ENCODE measurements around the gene CKLF.

The CKLF gene, protein sequence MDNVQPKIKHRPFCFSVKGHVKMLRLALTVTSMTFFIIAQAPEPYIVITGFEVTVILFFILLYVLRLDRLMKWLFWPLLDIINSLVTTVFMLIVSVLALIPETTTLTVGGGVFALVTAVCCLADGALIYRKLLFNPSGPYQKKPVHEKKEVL

DNA sequence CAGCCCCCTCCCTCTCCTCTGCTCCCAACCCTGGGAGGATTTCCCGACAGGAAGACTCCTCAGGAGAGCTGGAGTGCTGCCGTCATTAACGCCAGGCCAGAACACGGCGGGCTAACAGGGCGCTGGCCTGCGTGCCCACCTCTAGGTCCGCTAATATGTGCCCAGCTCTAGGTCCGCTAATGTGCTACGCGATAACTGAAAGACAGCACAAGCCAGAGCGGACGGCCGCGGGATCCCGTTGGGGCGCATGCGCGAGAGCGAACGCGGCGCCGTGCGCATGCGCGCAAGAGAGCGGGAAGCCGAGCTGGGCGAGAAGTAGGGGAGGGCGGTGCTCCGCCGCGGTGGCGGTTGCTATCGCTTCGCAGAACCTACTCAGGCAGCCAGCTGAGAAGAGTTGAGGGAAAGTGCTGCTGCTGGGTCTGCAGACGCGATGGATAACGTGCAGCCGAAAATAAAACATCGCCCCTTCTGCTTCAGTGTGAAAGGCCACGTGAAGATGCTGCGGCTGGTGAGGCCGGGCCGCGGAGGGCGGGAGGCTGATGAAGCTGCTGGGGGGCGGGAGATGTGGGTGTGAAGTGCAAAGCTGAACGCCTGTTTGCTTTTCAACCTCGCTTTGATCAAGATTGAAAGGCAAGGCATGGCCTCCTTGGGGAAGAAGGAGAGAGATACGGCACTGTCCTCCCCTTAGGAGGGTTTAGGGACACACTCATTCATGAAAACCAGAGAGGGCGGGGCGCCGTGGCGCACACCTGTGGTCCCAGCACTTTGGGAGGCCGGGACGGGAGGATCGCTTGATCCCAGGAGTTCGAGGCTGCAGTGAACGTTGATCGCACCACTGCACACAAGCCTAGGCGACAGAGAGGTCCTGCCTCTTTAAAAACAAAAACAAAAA is at the start of gene CKLF:
Gene CKLF (plus strand): TSS at position 291 of the 892 bp plus-strand sequence. CDS start 140 bp downstream, at position 431.
- H3K4me1 Mint-ChIP-seq (ENCODE audit: low read depth): peaks cover 65% of the 10 kb centered on the region
- peak; percentile 95 for DNase-seq (ENCODE audit: low spot score)
- no peaks in the 10 kb centered on the region for H3K9me3 Mint-ChIP-seq
- peak within 1 kb of the TSS; percentile 98 for H3K4me3 Mint-ChIP-seq
- H3K36me3 Mint-ChIP-seq (ENCODE audit: low read depth): peaks cover 40% of the 10 kb centered on the region
- H3K27me3 Mint-ChIP-seq (ENCODE audit: low read depth): no peaks in the 10 kb centered on the region
- peak within 1 kb of the TSS; percentile 92 for H3K27ac Mint-ChIP-seq

DNA sequence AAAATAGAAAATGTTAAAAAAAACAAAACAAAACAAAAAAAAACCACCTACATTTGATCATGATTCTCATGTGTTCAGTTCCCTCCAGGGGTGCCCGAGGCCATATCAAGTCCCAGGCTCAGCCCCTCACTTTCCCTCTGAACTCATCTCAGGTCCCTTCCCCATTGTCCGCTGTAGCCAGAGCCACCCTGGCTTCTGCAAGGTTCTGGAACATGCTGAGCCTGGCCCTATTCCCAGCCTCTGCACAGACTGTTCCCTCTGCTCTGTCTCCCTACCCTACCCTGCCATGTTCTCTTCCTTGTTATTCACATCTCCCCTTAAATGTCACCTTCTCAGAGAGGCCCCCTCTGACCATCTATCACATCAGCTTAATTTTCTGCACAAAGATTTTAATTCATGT is 49.3 kb upstream of the CKLF start:
- no peak overlapping the region for H3K4me3 Mint-ChIP-seq
- H3K27ac Mint-ChIP-seq: no peak overlapping the region
- H3K36me3 Mint-ChIP-seq (ENCODE audit: low read depth): no peaks in the 10 kb centered on the region
- no peak for DNase-seq (ENCODE audit: low spot score)
- no peaks in the 10 kb centered on the region for H3K9me3 Mint-ChIP-seq
- peaks cover 10% of the 10 kb centered on the region for H3K27me3 Mint-ChIP-seq (ENCODE audit: low read depth)
- peaks cover 4% of the 10 kb centered on the region for H3K4me1 Mint-ChIP-seq (ENCODE audit: low read depth)

DNA sequence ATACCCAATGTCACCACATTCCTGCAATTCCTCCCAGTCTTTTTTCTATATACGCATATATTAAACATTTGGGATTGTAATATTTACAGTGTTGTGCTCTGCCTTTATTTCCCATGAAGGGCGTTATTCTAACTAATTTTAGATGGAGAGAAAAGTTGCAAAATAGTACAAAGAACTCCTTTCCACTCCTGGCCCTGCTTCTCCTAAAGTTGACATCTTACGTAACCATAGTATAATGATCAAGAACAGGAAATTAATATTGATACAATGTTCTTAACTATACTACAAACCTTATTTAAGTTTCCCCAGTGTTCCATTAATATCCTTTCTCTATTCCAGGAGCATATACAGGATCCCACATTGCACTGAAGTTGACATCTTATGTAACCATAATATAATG is 48.8 kb upstream of the CKLF start:
- peaks cover 4% of the 10 kb centered on the region for H3K4me1 Mint-ChIP-seq (ENCODE audit: low read depth)
- H3K4me3 Mint-ChIP-seq: no peak overlapping the region
- H3K27me3 Mint-ChIP-seq (ENCODE audit: low read depth): peaks cover 7% of the 10 kb centered on the region
- DNase-seq (ENCODE audit: low spot score): no peak
- H3K27ac Mint-ChIP-seq: no peak overlapping the region
- H3K36me3 Mint-ChIP-seq (ENCODE audit: low read depth): no peaks in the 10 kb centered on the region
- no peaks in the 10 kb centered on the region for H3K9me3 Mint-ChIP-seq

DNA sequence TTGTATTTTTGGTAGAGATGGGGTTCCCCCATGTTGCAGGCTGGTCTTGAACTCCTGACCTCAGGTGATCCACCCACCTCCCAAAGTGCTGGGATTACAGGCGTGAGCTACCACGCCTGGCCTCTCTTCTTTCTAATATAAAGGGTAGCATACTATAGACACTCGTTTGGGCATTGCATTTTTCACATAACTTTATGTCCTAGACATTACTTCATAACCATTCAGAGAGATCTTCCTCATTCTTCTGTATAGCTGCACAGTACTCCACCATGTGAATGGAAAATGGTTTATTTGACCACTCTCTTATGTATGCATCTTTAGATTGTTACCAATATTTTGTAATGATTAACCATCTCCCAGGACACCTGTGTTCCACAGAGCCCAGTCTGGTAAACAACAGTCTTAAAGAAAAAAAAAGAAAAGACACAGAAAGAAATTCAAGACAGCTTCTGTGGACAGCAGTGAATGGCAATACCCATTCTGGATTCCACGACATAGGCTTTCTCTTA is 44.6 kb upstream of the CKLF start:
- peaks cover 4% of the 10 kb centered on the region for H3K4me1 Mint-ChIP-seq (ENCODE audit: low read depth)
- peaks cover 5% of the 10 kb centered on the region for H3K36me3 Mint-ChIP-seq (ENCODE audit: low read depth)
- H3K27me3 Mint-ChIP-seq (ENCODE audit: low read depth): no peaks in the 10 kb centered on the region
- no peaks in the 10 kb centered on the region for H3K9me3 Mint-ChIP-seq
- H3K27ac Mint-ChIP-seq: no peak overlapping the region
- H3K4me3 Mint-ChIP-seq: no peak overlapping the region
- no peak for DNase-seq (ENCODE audit: low spot score)

DNA sequence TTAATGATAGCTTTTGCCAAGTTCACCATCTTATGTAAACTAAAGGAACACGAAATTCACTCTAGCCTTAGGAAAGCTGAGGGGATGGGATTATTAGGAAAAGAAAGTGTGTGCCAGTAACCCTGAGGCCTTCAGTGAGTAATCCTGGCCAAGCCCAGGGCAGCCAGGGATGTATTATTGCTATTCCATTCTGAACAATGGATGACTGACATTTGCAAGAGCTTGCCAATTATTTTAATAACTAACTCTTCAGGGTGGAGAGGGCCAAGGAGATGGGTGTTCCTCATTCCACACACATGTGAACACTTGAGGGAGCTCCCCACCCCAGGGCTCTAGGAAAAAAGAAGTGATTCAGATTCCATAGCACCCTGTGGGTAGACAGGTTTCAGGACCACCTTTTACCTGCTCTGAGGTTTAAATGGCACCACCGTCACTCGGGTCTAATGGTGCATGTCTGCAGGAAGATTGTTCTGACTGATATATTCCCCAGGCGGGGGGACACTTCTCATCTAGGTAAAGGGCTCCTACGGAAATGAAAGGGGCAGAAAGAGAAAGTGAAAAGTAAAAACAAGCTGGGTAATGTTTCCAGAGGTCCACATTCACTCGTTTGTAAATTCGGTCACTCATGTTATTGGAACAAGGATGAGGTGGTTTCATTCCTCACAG is 44.0 kb upstream of the CKLF start:
- H3K27ac Mint-ChIP-seq: no peak overlapping the region
- peaks cover 1% of the 10 kb centered on the region for H3K4me1 Mint-ChIP-seq (ENCODE audit: low read depth)
- H3K9me3 Mint-ChIP-seq: no peaks in the 10 kb centered on the region
- no peak overlapping the region for H3K4me3 Mint-ChIP-seq
- no peaks in the 10 kb centered on the region for H3K27me3 Mint-ChIP-seq (ENCODE audit: low read depth)
- H3K36me3 Mint-ChIP-seq (ENCODE audit: low read depth): peaks cover 7% of the 10 kb centered on the region
- no peak for DNase-seq (ENCODE audit: low spot score)

DNA sequence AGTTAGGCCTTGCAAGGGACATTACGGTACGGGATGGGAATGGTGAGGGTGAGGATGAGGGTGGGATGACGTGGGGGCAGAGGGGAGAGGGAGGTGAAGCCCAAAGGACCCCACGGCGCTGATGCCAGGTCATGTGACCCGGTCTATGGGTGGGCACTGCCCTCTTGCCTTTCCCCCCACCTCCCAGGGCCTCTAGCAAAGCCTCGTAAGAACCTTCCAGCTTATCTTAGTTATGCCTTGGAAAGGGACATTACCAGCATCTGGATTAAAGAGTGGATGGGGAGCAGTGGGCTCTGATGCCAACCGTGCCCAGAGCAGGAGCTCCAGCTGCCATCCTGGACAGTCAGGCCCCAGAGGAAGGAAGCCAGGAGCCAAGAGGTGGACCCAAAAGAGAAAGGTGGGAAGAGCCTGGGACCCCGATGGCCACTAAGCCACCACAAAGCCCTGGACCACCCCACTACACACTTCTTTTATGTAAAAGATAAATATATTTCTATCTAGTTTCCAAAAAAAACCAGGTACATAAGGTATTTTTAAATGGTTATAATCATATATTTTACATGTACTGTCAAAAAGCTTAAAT is 43.4 kb upstream of the CKLF start:
- Mint-ChIP-seq H3K36me3 (ENCODE audit: low read depth) (peaks cover 7% of the 10 kb centered on the region), H3K27ac (no peak overlapping the region), H3K4me1 (ENCODE audit: low read depth) (peaks cover 1% of the 10 kb centered on the region), H3K9me3 (no peaks in the 10 kb centered on the region), H3K27me3 (ENCODE audit: low read depth) (no peaks in the 10 kb centered on the region), H3K4me3 (no peak overlapping the region)
- no peak for DNase-seq (ENCODE audit: low spot score)

DNA sequence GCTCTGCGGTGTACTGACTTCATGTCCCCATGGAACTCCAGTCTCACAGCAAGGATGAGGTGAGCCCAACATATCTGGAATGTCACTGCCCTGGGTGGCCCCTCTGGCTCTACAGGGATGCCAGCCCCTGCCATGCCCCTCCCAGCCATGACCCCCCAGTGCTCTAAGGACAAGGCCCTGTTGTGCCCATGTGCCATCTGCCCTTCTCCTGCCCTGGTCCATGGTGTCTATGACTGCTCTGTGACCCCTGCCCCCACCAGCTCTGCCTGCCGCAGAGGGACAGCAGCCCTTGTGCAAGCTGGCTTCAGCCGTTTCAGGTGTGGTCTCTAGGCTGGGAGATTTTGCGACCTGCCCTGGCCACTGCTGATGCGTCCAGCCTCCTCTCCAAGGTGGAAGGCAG is 42.8 kb upstream of the CKLF start:
- H3K27me3 Mint-ChIP-seq (ENCODE audit: low read depth): no peaks in the 10 kb centered on the region
- no peak for DNase-seq (ENCODE audit: low spot score)
- no peak overlapping the region for H3K4me3 Mint-ChIP-seq
- peaks cover 7% of the 10 kb centered on the region for H3K36me3 Mint-ChIP-seq (ENCODE audit: low read depth)
- no peak overlapping the region for H3K27ac Mint-ChIP-seq
- H3K4me1 Mint-ChIP-seq (ENCODE audit: low read depth): peaks cover 1% of the 10 kb centered on the region
- no peaks in the 10 kb centered on the region for H3K9me3 Mint-ChIP-seq

DNA sequence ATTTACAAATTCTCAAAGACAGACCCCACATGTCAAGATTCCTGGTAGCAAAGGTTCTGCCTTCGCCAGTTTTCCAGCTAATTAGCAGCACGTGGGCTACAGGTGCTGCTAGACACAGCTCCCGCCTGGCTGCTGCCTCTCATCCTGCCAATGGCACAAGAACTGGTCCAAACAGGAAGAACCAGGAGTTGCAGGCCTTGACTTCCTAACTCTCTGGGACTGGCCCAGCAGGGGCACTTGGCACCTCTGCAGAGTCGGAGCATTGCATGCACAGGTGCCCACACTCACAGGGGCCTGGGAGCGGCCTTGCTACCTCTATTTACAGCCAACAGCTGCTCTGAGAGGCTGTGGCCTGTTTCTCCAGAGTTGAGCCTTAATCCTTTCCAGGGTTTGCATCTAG is 42.1 kb upstream of the CKLF start:
- H3K4me1 Mint-ChIP-seq (ENCODE audit: low read depth): peaks cover 4% of the 10 kb centered on the region
- no peaks in the 10 kb centered on the region for H3K27me3 Mint-ChIP-seq (ENCODE audit: low read depth)
- peaks cover 7% of the 10 kb centered on the region for H3K36me3 Mint-ChIP-seq (ENCODE audit: low read depth)
- H3K27ac Mint-ChIP-seq: no peak overlapping the region
- no peak for DNase-seq (ENCODE audit: low spot score)
- no peak overlapping the region for H3K4me3 Mint-ChIP-seq
- no peaks in the 10 kb centered on the region for H3K9me3 Mint-ChIP-seq

DNA sequence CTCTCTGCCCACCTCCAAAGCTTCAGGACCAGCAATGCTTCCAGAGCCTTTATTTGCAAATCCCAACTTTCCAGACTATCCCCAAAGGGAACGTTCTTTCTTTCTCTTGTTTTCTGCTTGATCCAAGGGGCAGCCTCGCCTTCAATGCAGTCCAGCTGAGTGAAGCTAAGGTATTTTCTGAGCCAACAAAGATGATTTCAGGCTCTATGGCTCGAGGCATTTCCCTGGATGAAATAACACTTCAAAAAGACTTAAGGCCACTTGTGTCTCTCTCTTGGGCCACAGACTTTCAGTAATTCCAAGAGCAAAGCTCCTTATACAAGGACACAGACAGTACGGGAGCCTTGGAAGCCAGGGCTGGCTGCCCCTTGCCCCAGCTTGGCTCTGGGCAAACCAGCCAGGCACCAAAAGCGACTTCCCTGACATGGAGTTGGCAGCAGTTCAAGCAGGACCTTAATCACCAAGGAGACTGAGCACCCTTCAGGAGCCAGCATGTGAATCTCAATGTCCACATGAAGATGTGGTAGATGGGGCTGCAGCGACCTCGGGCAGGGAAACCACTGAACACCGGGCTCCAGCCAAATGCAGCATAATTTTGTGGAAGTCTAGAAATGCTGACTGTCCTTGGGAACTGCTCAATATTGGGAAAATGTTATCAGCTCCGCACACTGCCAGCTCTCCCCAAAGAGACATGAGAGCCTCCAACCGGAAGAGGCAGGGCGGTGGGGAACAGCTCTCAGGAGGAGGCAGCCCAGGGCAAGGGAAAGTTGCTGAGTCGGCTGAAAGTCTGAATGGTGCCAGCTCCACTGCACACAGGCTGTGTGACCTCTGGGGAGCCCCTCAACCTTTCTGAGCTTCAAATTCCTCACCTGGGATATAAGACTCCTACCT is 41.4 kb upstream of the CKLF start:
- Mint-ChIP-seq H3K36me3 (ENCODE audit: low read depth) (peaks cover 7% of the 10 kb centered on the region), H3K27ac (no peak overlapping the region), H3K4me1 (ENCODE audit: low read depth) (peaks cover 10% of the 10 kb centered on the region), H3K9me3 (no peaks in the 10 kb centered on the region), H3K4me3 (no peak overlapping the region), H3K27me3 (ENCODE audit: low read depth) (no peaks in the 10 kb centered on the region)
- DNase-seq (ENCODE audit: low spot score): no peak

DNA sequence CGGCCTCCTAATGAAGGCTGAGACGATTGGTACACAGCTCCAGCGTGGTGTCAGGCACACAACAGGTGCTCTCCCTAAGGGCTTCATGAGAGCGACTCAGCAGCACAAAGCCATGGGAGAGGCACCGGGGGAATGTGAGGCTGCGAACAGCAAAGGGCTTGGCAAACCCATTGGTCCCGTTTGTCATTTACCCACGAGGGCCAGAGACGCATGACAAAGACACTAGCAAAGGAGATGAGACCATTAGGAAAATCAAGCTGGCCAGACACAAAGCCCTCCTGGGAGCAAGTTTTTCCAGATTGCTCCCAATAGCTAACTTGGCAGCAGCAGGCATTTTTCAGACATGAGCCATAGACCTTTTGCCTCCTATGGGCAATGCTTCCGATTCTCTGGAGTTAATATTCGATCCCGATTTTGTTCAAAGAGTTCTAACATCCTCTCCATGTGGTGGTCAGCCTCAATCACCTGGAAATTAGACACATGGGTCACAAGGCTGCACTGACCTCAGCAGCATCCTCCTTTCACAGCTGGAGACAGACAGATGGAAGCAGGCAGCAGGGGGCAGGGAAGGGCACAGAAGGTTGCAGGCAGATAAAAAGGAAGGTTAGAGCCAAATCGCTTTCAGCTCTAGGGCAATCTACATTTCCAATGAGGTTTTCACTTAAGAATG is 40.6 kb upstream of the CKLF start:
- Mint-ChIP-seq H3K4me3 (no peak overlapping the region), H3K36me3 (ENCODE audit: low read depth) (peaks cover 9% of the 10 kb centered on the region), H3K27me3 (ENCODE audit: low read depth) (no peaks in the 10 kb centered on the region), H3K9me3 (no peaks in the 10 kb centered on the region), H3K27ac (no peak overlapping the region), H3K4me1 (ENCODE audit: low read depth) (peaks cover 18% of the 10 kb centered on the region)
- no peak for DNase-seq (ENCODE audit: low spot score)

DNA sequence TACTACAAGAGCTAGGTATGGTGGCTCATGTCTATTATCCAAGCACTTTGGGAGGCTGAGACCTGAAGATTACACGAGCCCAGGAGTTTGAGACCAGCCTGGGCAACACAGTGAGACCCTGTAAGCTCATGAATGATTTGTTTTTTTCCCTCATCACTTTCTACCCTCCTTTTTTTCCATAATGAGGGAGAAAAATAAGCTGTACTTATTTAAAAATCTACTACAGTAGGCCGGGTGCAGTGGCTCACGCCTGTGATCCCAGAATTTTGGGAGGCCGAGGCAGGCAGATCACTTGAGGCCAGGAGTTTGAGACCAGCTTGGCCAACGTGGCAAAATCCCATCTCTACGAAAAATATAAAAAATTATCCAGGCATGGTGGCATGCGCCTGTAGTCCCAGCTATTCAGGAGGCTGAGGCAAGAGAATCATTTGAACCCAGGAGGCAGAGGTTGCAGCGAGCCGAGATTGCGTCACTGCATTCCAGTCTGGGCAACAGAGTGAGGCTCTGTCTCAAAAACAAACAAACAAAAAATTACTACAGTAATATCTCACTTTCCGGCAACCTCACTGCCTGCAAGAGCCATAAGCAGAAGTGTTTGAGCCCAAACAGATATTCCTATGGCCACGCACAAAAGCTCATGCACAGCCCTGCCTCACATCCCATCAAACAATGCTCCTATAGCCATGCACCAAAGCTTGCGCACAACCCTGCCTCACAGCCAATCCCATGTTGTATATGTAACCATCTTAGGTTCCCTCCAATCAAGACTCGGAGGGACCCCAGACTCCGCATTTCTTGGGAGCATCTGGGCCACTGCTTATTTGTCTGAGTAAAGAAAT is 39.9 kb upstream of the CKLF start:
- no peak overlapping the region for H3K4me3 Mint-ChIP-seq
- H3K27me3 Mint-ChIP-seq (ENCODE audit: low read depth): no peaks in the 10 kb centered on the region
- H3K36me3 Mint-ChIP-seq (ENCODE audit: low read depth): peaks cover 10% of the 10 kb centered on the region
- peaks cover 25% of the 10 kb centered on the region for H3K4me1 Mint-ChIP-seq (ENCODE audit: low read depth)
- no peak for DNase-seq (ENCODE audit: low spot score)
- no peaks in the 10 kb centered on the region for H3K9me3 Mint-ChIP-seq
- H3K27ac Mint-ChIP-seq: no peak overlapping the region

DNA sequence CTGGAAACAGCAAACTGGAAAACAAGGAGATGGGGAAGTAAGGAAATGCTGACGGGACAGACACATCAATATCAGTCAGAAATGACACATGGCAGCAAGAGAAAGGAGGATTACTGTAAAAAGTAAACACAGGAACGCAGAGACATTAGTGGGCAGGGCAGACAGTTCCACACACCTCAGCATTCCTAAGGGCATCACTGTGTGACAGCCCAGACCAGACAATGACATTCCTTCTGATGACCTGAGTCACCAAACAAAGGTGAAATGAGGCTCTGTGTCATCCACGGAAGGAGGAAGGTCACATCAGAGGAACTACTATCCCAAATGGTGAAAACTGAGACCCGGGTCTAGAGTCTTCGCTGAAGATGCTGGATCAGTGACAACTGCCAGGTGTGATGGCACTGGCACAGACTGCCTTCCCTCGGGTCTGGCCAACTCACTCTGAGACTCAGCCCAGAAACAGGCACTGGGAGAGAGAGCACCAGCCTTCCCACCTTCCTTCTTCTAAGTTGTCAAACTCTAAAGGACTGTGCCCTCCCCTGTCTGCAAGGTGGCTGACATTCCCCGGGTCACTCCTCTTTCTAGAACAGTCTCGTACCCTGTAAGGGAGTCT is 39.2 kb upstream of the CKLF start:
- H3K4me1 Mint-ChIP-seq (ENCODE audit: low read depth): peaks cover 30% of the 10 kb centered on the region
- H3K36me3 Mint-ChIP-seq (ENCODE audit: low read depth): peaks cover 12% of the 10 kb centered on the region
- no peak for DNase-seq (ENCODE audit: low spot score)
- H3K9me3 Mint-ChIP-seq: no peaks in the 10 kb centered on the region
- no peaks in the 10 kb centered on the region for H3K27me3 Mint-ChIP-seq (ENCODE audit: low read depth)
- H3K27ac Mint-ChIP-seq: no peak overlapping the region
- no peak overlapping the region for H3K4me3 Mint-ChIP-seq

All from T-helper 2 cell treated with Interferon-gamma antibody and Interleukin-4, amounts not matched to agents 5 μg/mL and 100 μg/mL, for 36 hours (primary cell).